GM12801 (cell line): ENCODE measurements around the gene ALDH1L2.

Experiments
- TF ChIP-seq, protein P1 (sequence below): IDR thresholded peaks from one replicate; pipeline ENCODE4 v1.5.1; 2011; ENCODE audit warnings: control low read depth; ENCODE audit not compliant: insufficient read length; ENCODE audit errors: extremely low read depth

Gene ALDH1L2

GRCh38 chr12:105083031-105083430, 1.2 kb downstream of the ALDH1L2 start:
- TF ChIP-seq, protein P1, sequence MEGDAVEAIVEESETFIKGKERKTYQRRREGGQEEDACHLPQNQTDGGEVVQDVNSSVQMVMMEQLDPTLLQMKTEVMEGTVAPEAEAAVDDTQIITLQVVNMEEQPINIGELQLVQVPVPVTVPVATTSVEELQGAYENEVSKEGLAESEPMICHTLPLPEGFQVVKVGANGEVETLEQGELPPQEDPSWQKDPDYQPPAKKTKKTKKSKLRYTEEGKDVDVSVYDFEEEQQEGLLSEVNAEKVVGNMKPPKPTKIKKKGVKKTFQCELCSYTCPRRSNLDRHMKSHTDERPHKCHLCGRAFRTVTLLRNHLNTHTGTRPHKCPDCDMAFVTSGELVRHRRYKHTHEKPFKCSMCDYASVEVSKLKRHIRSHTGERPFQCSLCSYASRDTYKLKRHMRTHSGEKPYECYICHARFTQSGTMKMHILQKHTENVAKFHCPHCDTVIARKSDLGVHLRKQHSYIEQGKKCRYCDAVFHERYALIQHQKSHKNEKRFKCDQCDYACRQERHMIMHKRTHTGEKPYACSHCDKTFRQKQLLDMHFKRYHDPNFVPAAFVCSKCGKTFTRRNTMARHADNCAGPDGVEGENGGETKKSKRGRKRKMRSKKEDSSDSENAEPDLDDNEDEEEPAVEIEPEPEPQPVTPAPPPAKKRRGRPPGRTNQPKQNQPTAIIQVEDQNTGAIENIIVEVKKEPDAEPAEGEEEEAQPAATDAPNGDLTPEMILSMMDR, result no peak

DNA sequence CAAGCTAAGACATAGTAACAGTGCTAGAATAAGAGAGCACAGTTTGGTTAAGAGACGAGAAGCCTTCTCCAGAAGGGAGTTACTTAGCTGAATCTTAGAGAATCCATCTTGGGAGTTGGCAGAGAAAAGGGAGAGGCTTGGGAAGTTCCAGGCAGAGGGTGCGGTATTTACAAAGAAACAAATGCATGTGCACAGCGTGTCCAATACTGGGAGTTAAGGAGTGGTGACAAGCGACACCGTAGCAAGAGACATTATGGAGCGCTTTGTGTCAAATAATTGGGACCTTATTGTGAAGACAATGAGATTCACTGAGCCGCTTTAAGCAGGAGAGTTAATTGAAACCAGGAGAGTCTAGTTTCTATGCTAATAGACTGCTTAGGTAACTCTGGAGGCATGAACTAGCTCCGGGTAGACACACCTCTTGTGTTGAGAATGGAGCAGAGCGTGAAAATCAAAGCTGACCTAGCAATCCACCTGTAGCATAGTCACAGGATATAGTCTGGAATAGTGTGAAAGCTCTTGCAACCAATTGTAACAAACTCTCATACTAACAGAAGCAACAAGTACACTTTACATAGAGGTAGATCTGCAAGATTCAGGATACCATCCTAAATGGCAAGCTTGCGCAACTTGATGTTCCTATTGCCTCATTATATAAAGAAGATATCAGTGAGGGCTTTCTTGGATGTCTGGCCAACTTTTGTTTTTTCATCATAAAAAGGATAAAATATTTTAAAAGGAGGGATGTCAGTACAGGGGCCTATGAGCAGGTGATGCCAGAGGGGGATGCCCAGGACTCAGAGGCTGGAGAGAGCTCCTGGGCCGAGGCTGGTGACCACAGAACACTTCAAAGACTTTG, 5.3 kb downstream of the ALDH1L2 start:
- TF ChIP-seq, protein P1, result no peak

- TF ChIP-seq, protein P1, result no peak
Observed at GRCh38 chr12:105077435-105077834, 6.8 kb downstream of the ALDH1L2 start.

DNA sequence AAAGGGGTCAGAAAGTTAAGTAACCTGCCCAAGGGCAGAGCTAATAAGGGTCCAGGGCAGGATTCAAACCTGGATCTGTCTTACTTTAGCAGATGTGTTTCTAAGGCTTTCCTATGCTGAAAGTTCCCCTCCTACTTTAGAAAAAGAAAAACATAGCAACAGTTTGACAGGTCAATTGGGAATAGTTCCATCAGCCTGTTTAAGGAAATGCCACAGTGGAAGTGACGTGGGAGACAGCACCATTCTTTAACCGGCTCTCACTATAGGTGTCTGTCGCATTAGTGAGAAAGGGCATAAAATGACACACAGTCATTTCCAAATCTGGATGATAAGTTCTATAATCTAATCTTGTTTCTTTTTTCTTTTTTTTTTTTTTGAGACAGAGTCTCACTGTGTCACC, 7.3 kb downstream of the ALDH1L2 start:
- TF ChIP-seq, protein P1, result no peak

GRCh38 chr12:105076098-105076497, 8.2 kb downstream of the ALDH1L2 start:
- TF ChIP-seq, protein P1, result no peak

GRCh38 chr12:105072888-105073488, 11.3 kb downstream of the ALDH1L2 start:
- TF ChIP-seq, protein P1, result no peak

- TF ChIP-seq, protein P1, result no peak
Observed at GRCh38 chr12:105071981-105072380, 12.3 kb downstream of the ALDH1L2 start.
